ENCODE measurements around the gene AGGF1.

The AGGF1 gene

DNA sequence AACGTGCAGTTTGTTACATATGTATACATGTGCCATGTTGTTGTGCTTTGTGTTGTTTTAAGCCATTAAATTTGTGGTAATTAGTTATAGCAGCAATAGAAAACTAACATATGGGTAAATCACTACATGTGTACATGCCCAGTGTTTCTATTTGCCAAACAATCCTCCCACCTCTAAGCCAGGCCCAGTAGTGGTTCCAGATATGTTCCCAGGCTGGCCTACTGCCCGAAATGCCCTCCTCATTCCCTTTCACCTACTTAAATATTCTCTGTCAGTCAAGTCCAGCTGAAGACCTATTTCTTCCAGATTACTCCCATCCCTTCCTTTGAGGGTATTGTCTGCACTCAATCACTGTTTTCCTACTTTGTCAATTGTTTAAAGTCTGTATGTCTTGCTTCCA is 24.1 kb upstream of the AGGF1 start:
- Histone ChIP-seq H3K36me3 (ENCODE audit: insufficient read depth, low read depth, low read length) (no peaks in the 10 kb centered on the region), H3K4me1 (ENCODE audit: insufficient read depth, low read length) (0 out of 2 replicates have a peak, but pooled peaks cover 3% of the 10 kb centered on the region), H3K27ac (ENCODE audit: low read length) (no peak overlapping the region), H3K9me3 (ENCODE audit: insufficient read depth, low read depth, low read length) (no peaks in the 10 kb centered on the region), H3K9ac (ENCODE audit: low read depth, low read length) (no peak overlapping the region), H3K27me3 (ENCODE audit: insufficient read depth, low read length) (no peaks in the 10 kb centered on the region), H3K4me3 (ENCODE audit: low read length) (no peak overlapping the region)

DNA sequence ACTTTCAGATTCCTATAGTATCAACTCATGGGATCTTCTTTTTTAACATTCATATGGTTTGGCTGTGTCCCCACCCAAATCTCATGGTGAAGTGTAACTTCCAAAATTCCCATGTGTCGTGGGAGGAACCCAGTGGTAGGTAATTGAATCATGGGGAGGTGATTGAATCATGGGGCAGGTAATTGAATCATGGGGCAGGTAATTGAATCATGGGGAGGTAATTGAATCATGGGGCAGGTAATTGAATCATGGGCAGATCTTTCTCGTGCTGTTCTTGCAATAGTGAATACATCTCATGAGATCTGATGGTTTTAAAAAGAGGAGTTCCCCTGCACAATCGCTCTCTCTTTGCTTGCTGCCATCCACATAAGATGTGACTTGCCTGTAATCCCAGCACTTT is 21.8 kb upstream of the AGGF1 start:
- H3K36me3 ChIP-seq (ENCODE audit: insufficient read depth, low read depth, low read length): no peaks in the 10 kb centered on the region
- H3K4me1 ChIP-seq (ENCODE audit: insufficient read depth, low read length): no peaks in the 10 kb centered on the region
- no peak overlapping the region for H3K9ac ChIP-seq (ENCODE audit: low read depth, low read length)
- no peak overlapping the region for H3K27ac ChIP-seq (ENCODE audit: low read length)
- H3K9me3 ChIP-seq (ENCODE audit: insufficient read depth, low read depth, low read length): no peaks in the 10 kb centered on the region
- no peak overlapping the region for H3K4me3 ChIP-seq (ENCODE audit: low read length)
- H3K27me3 ChIP-seq (ENCODE audit: insufficient read depth, low read length): no peaks in the 10 kb centered on the region

DNA sequence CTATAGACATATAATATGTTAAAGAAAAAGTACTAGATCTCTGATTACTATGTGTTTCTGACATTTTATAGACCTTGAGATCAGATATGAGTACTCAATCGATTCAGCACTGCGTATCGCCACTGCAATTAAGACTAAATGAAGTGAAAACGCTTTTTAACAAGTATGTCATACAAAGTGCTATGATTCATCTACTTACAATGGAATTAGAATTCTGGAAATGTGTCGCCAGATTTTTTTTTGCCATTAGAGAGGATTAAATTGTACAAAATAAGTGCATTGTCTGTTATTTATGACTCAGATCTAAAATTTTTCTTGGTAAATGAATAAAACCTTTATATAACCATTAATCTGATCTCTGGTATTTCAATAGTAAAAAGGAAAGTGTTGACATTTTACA is 20.0 kb upstream of the AGGF1 start:
- Histone ChIP-seq H3K36me3 (ENCODE audit: insufficient read depth, low read depth, low read length) (no peaks in the 10 kb centered on the region), H3K27me3 (ENCODE audit: insufficient read depth, low read length) (no peaks in the 10 kb centered on the region), H3K9me3 (ENCODE audit: insufficient read depth, low read depth, low read length) (no peaks in the 10 kb centered on the region), H3K27ac (ENCODE audit: low read length) (no peak overlapping the region), H3K4me1 (ENCODE audit: insufficient read depth, low read length) (no peaks in the 10 kb centered on the region), H3K9ac (ENCODE audit: low read depth, low read length) (no peak overlapping the region), H3K4me3 (ENCODE audit: low read length) (no peak overlapping the region)

DNA sequence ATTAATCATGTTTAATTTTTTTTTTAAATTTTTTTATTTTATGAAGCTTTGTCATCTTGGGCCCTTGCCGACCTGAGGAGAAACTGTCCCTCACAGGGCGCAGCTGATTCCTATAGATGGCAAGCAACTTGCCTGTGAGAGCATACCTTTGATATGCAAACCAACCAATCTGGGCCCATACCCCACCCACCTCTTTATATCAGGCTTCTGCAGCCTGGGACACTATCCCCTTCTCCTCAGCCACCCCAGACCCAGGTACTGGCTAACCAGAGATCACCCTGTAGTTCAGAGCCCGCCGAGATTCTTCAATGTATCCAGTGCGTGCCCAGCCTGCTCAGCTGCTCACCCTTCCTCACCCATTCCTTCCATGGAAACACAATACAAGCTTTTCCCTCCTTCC is 18.7 kb upstream of the AGGF1 start:
- Histone ChIP-seq H3K9me3 (ENCODE audit: insufficient read depth, low read depth, low read length) (no peaks in the 10 kb centered on the region), H3K9ac (ENCODE audit: low read depth, low read length) (no peak overlapping the region), H3K4me3 (ENCODE audit: low read length) (no peak overlapping the region), H3K27me3 (ENCODE audit: insufficient read depth, low read length) (no peaks in the 10 kb centered on the region), H3K27ac (ENCODE audit: low read length) (no peak overlapping the region), H3K36me3 (ENCODE audit: insufficient read depth, low read depth, low read length) (no peaks in the 10 kb centered on the region), H3K4me1 (ENCODE audit: insufficient read depth, low read length) (no peaks in the 10 kb centered on the region)

DNA sequence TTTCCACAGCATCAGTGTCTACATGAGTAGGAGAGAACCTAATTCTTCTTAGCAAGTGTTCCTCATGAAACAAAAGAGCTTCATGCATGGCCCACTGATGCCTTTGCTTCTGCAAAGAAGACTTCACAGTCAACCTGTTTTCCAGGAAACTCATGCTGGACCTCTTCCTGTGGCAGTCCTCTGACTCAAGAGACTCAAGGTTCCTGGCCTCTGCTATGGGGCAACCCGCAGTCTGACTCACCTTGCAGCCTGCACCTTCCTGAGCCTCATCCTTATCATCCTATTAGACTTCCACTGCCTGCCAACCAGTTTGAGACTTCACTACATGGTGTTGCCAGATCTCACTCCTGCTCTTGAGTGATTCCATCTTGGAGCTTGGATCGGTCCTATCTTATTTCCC is 17.6 kb upstream of the AGGF1 start:
- no peaks in the 10 kb centered on the region for H3K4me1 ChIP-seq (ENCODE audit: insufficient read depth, low read length)
- no peak overlapping the region for H3K27ac ChIP-seq (ENCODE audit: low read length)
- no peak overlapping the region for H3K9ac ChIP-seq (ENCODE audit: low read depth, low read length)
- no peaks in the 10 kb centered on the region for H3K9me3 ChIP-seq (ENCODE audit: insufficient read depth, low read depth, low read length)
- no peaks in the 10 kb centered on the region for H3K36me3 ChIP-seq (ENCODE audit: insufficient read depth, low read depth, low read length)
- H3K27me3 ChIP-seq (ENCODE audit: insufficient read depth, low read length): no peaks in the 10 kb centered on the region; the same call in 1 of the 2 replicates
- no peak overlapping the region for H3K4me3 ChIP-seq (ENCODE audit: low read length)

DNA sequence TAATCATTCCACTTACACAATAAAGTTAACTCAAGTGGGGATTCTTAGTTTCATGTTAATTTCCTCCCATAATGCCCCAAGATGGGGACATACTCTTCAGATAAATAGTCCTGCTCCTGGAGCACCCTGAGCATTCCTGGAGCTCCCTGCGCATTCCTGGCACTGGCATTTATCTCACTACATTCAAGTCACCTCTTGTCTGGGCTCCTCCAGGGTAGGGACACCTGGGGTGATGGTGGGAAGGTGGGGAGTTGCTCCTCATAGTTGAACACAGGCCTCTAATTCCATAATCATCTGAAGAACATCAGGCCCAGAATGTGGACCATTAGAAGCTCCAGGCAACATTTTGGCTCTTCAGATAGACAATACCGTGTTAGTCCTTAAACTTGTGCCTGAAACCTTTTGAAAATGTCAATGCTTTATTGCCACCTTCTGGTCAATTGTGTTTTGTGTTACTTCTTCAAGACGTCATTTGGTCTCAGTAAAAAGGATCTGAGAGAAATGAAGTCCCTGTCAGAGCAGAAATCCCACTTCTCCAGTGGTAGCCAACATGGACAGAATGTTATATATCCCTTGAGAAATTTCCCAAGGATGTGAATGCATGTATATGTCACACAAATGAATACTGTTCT is 14.2 kb upstream of the AGGF1 start:
- Histone ChIP-seq H3K9ac (ENCODE audit: low read depth, low read length) (no peak overlapping the region), H3K36me3 (ENCODE audit: insufficient read depth, low read depth, low read length) (no peaks in the 10 kb centered on the region), H3K27ac (ENCODE audit: low read length) (no peak overlapping the region), H3K4me1 (ENCODE audit: insufficient read depth, low read length) (no peaks in the 10 kb centered on the region), H3K27me3 (ENCODE audit: insufficient read depth, low read length) (no peaks in the 10 kb centered on the region; the same call in 1 of the 2 replicates), H3K9me3 (ENCODE audit: insufficient read depth, low read depth, low read length) (no peaks in the 10 kb centered on the region), H3K4me3 (ENCODE audit: low read length) (no peak overlapping the region)

DNA sequence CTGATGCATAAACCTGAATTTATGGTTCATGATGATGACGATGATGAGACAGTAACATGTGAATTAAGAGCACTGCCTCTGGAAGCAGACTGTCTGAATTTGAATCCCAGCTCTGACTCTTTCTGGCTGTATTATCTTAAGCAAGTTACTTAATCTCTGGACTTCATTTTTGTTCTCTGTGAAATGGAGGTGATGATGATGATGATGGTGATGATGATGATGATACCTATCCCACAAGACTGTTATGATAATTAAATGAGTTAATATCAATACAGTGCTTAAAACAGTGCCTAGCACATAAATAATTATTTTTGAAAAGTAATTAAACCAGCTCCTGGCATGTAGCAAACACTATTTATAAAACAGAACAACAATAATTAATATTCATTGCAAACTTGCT is 13.2 kb upstream of the AGGF1 start:
- no peaks in the 10 kb centered on the region for H3K4me1 ChIP-seq (ENCODE audit: insufficient read depth, low read length)
- no peaks in the 10 kb centered on the region for H3K36me3 ChIP-seq (ENCODE audit: insufficient read depth, low read depth, low read length)
- H3K27ac ChIP-seq (ENCODE audit: low read length): no peak overlapping the region
- no peak overlapping the region for H3K4me3 ChIP-seq (ENCODE audit: low read length)
- H3K27me3 ChIP-seq (ENCODE audit: insufficient read depth, low read length): no peaks in the 10 kb centered on the region; the same call in 1 of the 2 replicates
- H3K9me3 ChIP-seq (ENCODE audit: insufficient read depth, low read depth, low read length): no peaks in the 10 kb centered on the region
- no peak overlapping the region for H3K9ac ChIP-seq (ENCODE audit: low read depth, low read length)

DNA sequence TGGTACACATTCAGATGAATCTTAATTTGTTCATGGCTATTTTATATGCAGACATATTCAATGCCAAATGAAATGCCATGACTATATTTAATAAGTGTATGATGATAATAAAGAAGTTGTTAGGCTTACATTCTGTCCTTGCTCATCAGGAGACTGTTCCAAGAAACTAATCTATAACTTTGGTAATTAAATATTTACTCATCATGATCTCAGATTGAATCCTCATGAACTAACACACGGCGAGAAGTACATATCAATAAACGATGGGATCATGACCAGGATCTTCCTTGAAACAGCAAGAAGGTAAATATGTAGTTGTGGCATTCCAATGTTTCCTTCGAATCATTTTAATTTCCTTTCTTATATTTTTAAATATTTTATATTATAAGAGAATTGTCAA is 12.5 kb upstream of the AGGF1 start:
- Histone ChIP-seq H3K27ac (ENCODE audit: low read length) (no peak overlapping the region), H3K4me3 (ENCODE audit: low read length) (no peak overlapping the region), H3K9ac (ENCODE audit: low read depth, low read length) (no peak overlapping the region), H3K36me3 (ENCODE audit: insufficient read depth, low read depth, low read length) (no peaks in the 10 kb centered on the region), H3K27me3 (ENCODE audit: insufficient read depth, low read length) (no peaks in the 10 kb centered on the region; the same call in 1 of the 2 replicates), H3K9me3 (ENCODE audit: insufficient read depth, low read depth, low read length) (no peaks in the 10 kb centered on the region), H3K4me1 (ENCODE audit: insufficient read depth, low read length) (no peaks in the 10 kb centered on the region)

DNA sequence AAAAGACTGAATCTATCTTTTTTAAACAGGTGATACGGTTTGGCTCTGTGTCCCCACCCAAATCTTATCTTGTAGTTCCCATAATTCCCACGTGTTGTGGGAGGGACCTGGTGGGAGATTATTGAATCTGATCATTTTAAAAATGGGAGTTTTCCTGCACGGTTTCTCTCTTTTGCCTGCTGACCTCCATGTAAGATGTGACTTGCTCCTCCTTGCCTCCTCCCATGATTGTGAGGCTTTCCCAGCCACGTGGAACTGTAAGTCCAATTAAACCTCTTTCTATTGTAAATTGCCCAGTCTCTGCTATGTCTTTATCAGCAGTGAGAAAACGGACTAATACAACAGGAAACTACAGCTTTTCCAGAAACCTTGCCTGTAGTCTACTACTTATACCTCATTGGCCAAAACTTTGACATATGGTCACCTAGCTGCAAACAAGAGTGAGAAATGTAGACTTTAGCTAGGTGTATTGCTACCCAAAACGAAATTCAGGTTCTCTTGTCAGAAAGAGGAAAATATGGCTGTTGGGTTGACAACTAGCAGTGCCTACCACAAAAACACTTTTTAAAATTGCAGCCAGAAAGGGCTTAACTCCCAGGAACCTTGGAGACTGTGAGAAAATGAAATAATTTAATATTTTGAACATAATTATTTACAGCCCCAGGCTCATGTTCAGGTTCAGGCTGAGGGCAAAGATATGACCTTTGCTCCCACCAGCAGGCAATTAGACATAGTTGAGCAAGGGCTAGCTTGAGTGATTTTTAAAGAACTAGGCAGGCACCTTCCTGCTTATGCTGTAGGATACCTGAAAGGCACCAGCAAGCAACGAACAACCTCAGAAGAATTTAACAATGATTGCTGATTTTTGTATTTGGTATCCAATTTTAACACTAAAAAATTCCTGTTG is 7.4 kb upstream of the AGGF1 start:
- Histone ChIP-seq H3K9me3 (ENCODE audit: insufficient read depth, low read depth, low read length) (no peaks in the 10 kb centered on the region), H3K27me3 (ENCODE audit: insufficient read depth, low read length) (no peaks in the 10 kb centered on the region; the same call in 1 of the 2 replicates), H3K4me3 (ENCODE audit: low read length) (no peak overlapping the region), H3K4me1 (ENCODE audit: insufficient read depth, low read length) (no peaks in the 10 kb centered on the region), H3K36me3 (ENCODE audit: insufficient read depth, low read depth, low read length) (no peaks in the 10 kb centered on the region), H3K27ac (ENCODE audit: low read length) (no peak overlapping the region), H3K9ac (ENCODE audit: low read depth, low read length) (no peak overlapping the region)

DNA sequence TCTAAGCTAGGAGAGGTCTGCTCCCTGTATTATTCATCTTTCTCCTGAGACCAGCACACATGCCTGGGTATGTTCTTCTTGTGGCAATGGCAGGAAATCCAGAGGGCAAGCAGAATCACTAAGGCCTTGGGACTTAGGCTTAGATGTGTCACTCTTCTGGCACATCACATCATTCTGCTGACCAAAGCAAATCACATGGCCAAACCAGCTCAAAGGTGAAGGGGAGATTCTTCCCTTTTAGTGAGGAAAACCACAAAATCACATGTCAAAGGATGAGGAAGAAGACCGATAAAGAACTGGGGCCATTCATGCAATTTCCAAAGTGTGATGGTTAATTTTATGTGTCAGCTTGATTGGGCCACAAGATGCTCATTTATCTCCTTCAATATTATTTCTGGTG is 5.7 kb upstream of the AGGF1 start:
- no peak overlapping the region for H3K9ac ChIP-seq (ENCODE audit: low read depth, low read length)

DNA sequence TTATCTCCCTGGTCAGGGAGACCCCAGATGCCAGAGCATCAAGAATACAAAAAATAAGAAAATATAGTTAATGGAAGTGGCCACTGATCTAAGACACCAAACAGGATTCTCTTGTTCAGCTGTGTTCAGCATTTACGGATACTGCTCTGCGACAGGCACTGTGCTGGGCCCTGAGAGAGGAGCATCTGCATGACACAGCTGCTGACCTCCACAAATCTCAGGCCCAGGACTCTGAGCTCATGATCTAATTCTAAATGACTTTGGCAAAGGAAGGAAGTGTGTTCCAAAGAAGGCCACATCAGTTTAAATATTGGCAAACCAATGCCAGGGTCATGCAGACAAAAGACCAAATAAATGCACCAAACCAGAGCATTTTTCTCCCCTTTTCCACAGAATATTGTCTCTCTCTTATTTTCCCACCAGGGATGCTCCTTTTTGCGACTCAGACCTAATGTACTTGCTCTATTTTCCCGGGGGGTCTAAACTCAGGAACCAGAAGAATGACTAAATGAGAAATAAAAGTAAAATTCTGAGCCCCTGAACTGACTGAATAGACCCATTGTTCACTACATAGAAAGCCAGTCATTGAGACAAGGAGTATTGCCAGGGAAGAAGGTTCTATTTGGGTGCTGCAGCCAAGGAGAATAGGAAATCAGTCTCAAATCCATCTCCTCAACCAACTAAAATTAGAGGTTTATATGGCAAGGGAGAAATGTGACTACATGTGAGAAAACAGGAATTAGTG is 1.4 kb upstream of the AGGF1 start:
- Histone ChIP-seq H3K9ac (ENCODE audit: low read depth, low read length) (no peak overlapping the region), H3K27me3 (ENCODE audit: insufficient read depth, low read length) (peaks cover 8% of the 10 kb centered on the region; the same call in 1 of the 2 replicates), H3K9me3 (ENCODE audit: insufficient read depth, low read depth, low read length) (peaks cover 19% of the 10 kb centered on the region), H3K4me3 (ENCODE audit: low read length) (no peak overlapping the region), H3K36me3 (ENCODE audit: insufficient read depth, low read depth, low read length) (no peaks in the 10 kb centered on the region), H3K4me1 (ENCODE audit: insufficient read depth, low read length) (no peaks in the 10 kb centered on the region), H3K27ac (ENCODE audit: low read length) (no peak overlapping the region)

More for the DNA sequence above, 5.7 kb upstream of the AGGF1 start:
- peaks cover 14% of the 10 kb centered on the region for H3K9me3 ChIP-seq (ENCODE audit: insufficient read depth, low read depth, low read length)
- H3K4me3 ChIP-seq (ENCODE audit: low read length): no peak overlapping the region
- H3K36me3 ChIP-seq (ENCODE audit: insufficient read depth, low read depth, low read length): no peaks in the 10 kb centered on the region
- H3K27me3 ChIP-seq (ENCODE audit: insufficient read depth, low read length): peaks cover 5% of the 10 kb centered on the region; the same call in 1 of the 2 replicates
- H3K4me1 ChIP-seq (ENCODE audit: insufficient read depth, low read length): no peaks in the 10 kb centered on the region
- H3K27ac ChIP-seq (ENCODE audit: low read length): no peak overlapping the region

All from iPS-20b (cell line).